ENCODE data around the gene PCDHB13.
"Not testable (repeated sequence)": the region's sequence is repeated elsewhere in the genome, so short reads cannot be mapped to it uniquely, and the experiment has no call there.

- not testable (repeated sequence) for TF ChIP-seq SP1 (IDR thresholded peaks at IDR 0.05); FOXA1 (IDR thresholded peaks at IDR 0.05); BHLHE40 (IDR thresholded peaks at IDR 0.05; ENCODE audit: borderline replicate concordance)
These were observed 29.4 kb upstream of the PCDHB13 start for GRCh38 chr5:141184117-141184855.
